Activated T-cell treated with anti-CD3 and anti-CD28 coated beads, Interleukin-2, amount 50 U/mL, for 1 hour (primary cell): ENCODE results near the gene NFASC.

Experiments
- DNase-seq: peaks from one replicate; pipeline ENCODE4 v3.0.0-alpha.2; 2020

The NFASC gene

DNA sequence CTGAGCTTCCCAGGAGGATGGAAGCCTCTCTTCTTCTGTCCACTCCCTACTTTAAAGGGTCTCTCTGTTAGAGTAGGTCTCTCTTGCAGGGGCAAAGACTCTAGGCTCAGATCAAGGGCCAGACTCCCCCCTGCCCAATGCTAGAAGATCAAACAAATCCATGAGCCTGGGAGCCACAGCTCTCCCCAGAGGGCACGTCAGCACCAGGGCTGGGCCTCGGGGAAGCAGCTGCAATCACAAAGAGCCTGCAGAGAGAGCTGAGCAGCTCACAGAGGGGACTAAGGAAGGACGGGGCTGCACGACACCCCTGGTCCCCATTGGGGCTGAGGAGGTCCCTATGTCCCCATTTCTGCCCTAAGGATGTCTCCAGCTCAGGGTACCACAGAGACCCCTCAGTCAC lies 176.2 kb downstream of the NFASC start:
- no peak for DNase-seq

DNA sequence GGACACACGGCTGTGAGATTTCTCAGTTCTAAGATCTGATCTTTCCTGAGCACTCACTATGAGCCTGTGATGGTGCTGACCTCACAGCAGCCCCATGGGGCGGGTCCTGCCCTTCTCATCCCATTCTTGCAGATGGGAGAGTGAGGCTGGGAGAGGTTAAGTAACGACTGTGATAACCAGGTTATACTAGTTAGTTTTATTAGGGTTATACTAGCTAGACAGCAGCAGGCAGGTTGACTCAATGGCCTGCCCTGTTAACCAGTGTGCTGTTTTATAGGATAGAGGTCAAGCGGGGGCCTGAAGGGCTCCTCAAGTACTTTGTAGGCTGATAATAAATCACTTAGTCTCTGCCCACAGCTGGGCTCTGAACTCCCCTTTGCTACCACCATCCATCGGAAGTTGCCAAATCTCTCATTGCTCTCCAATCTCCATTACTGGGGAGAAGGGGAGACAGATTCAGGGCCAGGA lies 177.1 kb downstream of the NFASC start:
- no peak for DNase-seq

DNA sequence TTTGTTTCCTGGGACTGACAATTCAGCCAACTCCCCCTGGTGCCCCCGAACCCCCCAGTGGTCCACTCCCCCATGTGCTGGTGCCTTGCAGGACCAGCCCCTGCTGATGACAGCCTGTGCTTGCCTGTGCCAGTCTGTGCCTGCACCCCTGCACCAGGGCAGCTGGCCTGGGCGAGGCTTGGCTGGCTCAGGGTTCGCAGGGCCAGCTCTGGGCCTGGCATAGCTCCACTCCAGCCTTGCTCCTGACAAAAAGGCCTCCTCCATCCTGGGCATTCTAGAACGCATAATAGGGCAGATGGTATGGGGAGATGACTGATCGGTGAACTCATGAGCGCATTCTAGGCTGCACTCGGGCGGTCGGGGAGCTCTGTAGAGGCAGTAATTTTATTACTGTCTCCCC lies 177.7 kb downstream of the NFASC start:
- no peak for DNase-seq

DNA sequence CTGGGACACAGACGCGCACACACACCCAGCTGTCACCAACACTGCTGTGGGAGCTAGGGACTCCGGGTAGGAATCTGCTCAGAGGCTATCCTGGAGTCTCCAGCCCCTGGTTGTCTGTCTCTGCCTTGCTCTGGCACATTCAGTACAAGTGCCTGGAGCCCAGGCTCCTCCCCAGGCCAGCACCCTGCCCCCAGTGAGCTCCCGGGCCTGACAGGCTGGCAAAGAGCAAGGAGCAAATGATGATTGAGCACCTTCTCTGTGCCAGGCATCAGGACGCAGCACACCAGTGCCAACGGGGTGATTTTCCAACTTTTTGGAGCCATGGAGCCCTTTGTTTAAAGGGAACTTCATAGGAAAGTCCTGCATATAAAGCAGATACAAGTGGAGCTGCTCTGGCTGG lies 178.8 kb downstream of the NFASC start:
- DNase-seq = no peak

DNA sequence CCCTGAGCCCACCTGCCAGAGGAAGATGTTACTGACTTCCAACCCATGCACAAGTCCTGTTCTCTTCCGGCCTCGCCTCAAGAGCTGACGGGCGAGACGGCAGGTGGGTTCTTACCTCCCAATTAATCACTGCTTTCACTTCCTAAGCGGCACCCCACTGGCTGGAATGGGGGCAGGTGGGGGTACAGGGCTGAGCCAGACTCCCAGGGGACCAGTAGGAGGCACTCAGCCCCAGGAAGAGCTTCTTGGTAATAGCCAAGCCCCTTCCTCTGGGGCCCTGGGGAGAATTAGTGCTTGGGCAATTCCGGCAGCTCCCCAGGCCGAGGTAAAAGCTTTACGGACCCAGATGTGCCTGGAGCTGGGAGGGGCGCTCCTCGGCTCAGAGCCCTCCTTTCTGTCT lies 182.0 kb downstream of the NFASC start:
- no peak for DNase-seq

DNA sequence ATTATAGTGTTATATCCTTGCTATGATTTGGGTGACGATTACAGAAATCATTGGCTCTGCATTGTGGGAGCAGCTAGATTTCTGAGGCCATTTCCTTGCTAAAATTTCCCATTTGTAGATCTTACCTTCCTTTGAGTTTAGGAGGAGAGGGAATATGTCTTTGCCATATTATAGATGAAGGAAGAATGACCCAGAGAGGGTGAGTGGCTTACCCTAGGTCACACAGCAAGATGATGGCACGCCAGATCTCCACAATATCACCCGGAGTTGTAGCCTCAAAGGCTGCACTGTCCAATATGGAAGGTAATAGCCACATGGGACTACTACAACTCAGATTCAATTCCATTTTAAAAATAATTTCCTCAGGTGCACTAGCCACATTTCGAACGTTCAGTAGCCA lies 182.6 kb downstream of the NFASC start:
- DNase-seq = no peak

DNA sequence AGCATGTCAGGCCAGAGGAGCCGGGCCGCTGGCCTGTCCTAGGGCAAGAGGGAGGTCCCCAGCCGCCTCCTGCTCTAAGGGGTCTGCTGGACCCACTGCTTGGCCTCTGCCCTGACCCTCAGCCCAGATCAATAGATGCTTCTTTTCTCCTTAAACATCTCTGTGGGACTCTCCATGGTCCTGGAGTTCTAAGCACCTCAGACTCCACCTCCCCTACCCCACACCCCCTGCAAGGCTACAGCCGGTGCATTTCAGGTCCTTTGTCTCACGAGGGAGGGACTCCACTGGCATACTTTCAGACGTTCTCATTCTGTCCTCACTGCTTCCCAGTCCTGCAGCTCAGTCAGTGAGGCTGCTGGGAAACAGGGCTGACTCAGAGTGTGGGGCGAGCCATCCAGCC lies 183.4 kb downstream of the NFASC start:
- DNase-seq = no peak

DNA sequence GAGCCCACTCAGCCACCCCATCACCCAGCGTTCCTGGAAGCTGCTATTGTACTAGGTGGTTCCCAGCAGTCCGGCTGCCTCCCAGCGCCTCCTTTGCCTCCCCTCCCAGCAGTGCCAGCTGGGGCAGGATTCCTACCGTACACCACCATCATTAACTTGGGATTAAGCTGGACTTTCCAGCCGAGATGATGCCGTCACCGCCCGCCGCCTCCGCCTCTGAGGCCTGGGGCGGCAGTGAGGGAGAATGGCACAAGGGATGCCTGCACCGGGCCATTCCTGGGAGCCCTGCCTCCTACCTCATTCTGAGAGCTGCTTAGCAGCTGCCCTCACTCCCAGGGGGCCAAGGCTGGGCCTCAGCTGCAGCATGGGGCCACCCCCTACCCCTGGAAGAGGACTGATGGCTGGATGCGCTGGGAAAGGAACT lies 185.5 kb downstream of the NFASC start:
- no peak for DNase-seq

DNA sequence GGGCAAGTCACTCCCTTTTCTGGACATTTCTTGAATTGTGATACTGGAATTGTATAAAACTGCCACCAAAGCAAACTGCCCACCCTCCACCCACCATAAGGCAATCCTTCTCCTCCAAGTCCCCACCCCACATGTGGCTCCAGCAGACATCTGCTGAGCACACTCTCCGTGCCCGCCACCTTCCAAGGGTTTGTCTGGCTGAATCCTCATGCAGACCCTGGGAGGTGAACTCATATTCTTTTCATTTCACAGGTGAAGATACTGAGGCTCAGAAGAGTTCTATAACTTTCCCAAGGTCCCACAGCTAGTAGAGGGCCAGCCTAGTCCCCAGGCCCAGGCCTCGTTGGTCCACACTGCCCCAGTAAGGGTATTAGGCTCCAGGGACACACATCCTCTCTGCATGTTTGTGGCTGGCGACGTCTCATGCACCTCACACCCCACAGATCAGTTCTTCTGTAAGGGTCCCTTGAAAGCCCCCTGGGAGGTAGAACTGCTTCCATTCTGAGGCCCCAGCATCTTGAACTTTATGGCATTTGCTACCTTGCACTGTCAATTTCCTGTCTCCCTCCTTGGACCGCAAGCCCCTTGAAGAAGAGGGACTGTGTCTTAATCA lies 186.4 kb downstream of the NFASC start:
- DNase-seq = no peak

DNA sequence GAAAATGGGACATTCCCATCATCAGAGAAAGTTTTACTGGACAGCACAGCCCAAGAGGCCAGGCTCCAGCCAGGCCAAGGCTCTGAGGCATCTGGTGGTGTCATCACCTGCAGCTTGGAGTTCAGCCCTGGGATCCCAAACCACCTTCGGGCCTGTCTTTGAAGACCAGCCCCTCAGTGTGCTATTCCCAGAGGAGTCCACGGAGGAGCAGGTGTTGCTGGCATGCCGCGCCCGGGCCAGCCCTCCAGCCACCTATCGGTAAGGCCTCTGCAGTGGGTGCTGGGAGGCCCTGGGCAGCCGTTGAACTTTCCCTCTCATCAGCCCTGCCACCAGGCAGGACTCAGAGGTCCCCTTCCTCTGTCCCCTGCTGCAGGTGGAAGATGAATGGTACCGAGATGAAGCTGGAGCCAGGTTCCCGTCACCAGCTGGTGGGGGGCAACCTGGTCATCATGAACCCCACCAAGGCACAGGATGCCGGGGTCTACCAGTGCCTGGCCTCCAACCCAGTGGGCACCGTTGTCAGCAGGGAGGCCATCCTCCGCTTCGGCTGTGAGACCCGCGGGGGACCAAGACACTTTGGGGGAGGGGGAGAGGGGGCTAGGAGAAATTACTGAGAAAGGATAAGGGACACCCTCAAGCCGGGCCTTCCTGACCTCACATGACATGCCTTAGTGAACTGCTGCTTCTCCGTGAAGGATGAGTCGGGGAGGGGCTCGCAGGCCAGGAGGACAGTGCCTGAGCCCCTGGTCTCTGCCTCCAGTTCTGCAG lies 187.3 kb downstream of the NFASC start:
- no peak for DNase-seq

DNA sequence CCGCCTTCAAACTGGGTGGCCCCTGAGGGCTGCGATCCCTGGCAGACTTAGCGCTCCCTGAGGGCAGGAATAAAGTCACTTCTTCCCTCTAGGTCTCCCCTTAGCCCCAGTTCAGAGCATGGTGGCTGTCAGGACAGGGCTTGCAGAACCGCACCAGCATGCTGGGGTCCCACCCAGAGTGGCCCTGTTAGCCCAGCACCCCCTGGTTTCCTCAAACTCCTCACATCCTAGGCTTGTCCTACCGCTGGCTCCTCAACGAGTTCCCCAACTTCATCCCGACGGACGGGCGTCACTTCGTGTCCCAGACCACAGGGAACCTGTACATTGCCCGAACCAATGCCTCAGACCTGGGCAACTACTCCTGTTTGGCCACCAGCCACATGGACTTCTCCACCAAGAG lies 188.2 kb downstream of the NFASC start:
- no peak for DNase-seq

DNA sequence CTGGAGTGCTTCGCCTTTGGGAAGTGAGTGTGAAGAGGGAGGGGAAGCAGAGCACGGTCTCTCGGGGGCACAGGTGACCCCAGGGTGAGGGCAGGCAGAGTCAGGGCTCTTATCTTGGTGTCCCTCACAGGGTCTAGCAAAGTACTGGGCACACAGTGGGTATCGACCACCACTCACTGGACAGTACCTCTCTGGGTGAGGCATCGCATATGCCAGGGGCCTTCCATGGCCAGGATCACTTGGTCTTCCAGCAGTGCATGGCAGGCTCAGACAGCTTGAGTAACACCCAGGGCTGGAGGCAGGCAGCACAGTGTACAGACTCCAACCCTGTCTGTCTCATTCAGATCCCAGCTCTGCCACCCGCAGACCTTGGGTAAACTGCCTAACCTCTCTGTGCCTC lies 189.0 kb downstream of the NFASC start:
- DNase-seq = no peak

DNA sequence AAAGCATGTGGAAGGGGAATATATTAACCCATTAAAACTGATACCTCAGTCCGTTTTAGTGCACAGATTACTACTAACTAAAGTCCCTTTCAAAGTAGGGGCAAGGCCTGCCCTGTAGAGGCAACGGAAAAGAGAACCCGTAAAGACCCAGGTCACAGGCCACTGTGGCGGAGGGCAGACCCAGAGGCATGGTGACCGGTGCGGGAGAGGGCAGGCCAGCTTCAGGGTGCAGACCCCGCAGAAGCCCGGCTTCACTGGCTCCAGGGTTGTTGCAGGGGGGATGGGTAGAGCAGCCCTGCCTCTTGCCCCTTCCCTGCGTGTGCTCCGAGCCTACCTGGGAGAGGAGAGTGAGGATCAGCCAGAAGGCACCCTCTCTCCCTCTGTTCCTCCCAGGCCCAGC lies 190.1 kb downstream of the NFASC start:
- DNase-seq = no peak

DNA sequence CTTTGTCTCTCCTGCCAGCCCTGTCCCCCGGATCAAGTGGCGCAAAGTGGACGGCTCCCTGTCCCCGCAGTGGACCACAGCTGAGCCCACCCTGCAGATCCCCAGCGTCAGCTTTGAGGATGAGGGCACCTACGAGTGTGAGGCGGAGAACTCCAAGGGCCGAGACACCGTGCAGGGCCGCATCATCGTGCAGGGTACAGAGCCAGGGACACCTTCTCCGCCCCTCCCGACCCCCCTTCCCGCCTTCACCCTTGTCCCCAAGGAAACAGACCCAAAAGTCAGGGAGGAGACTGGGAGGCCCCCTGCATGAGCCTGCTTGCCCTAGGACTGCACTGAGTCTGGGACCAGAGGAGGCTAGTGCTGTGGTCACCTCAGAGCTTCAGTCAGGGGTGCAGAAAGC lies 190.6 kb downstream of the NFASC start:
- DNase-seq = no peak

DNA sequence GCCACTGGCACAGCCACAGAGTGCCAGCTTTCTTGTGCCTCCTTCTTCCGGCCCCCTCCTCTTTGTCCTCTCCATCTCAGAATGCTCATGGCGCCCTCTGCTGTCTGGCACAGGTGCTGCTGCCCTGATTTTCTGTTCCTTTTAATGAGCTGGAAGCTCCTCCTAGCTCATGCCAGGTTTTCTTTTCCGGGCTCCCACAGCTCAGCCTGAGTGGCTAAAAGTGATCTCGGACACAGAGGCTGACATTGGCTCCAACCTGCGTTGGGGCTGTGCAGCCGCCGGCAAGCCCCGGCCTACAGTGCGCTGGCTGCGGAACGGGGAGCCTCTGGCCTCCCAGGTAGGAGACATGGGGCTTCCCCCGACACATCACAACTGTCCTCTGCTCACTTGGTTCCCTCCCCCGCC lies 191.0 kb downstream of the NFASC start:
- DNase-seq = peak; percentile 72

DNA sequence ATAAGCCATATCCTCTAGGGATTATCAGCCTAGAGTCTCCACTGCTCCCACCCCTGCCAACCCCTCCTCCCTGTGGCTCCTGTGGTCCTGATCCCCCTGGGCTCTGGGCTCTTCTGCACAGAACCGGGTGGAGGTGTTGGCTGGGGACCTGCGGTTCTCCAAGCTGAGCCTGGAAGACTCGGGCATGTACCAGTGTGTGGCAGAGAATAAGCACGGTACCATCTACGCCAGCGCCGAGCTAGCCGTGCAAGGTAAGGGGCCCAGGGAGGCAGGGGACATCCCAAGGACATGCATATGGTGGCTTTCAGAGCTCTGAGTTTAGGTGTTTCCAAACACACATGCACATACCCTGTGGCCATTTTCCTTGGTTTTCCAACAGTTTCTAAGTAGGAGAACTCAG lies 191.7 kb downstream of the NFASC start:
- no peak for DNase-seq

DNA sequence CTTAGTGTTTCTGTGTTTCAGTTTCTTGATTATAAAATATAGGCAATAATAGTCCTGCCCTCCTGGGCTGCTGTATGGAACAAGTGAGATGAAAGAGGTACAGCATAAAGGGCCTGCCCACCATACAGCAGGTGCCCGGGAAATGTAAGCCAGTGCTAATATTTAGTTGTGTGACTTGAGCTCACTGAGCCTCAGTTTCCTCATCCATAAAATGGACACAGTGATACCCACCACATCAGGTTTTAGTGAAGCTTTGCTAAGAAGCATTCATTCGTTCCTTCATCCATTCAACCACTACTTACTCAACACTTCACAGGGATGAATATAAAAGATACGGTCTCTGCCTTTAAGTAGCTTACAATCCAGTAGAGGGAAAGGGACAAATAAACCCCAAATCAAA lies 192.2 kb downstream of the NFASC start:
- no peak for DNase-seq

DNA sequence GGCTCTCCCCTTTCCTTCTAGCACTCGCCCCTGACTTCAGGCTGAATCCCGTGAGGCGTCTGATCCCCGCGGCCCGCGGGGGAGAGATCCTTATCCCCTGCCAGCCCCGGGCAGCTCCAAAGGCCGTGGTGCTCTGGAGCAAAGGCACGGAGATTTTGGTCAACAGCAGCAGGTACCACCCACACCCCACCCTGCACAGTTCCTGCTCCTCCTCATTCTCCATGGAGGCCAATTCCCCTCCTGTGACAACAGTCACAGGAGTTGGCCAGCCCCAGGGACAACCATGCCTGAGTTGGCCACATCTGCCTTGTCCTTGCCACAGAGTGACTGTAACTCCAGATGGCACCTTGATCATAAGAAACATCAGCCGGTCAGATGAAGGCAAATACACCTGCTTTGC lies 193.6 kb downstream of the NFASC start:
- no peak for DNase-seq

DNA sequence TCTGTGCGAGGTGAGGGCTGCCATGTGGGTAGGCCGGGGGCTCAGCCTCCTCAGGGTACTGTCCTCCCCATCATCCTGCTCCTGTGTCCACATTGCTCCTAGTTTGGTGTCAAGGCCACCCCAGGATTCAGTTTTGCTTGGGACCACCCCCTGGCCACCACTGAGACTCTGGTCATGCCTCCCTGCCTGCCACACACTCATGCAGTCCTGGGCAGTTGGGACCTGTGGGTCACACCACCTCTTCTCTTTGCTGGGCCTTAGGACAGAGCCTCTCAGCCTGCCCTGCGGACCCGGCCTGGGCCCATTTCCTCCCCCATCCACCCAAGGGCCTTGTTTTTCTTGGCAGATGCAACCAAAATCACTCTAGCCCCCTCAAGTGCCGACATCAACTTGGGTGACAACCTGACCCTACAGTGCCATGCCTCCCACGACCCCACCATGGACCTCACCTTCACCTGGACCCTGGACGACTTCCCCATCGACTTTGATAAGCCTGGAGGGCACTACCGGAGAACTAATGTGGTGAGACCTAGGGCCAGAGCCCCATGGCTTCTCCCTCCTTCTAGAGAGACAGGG lies 194.2 kb downstream of the NFASC start:
- no peak for DNase-seq

DNA sequence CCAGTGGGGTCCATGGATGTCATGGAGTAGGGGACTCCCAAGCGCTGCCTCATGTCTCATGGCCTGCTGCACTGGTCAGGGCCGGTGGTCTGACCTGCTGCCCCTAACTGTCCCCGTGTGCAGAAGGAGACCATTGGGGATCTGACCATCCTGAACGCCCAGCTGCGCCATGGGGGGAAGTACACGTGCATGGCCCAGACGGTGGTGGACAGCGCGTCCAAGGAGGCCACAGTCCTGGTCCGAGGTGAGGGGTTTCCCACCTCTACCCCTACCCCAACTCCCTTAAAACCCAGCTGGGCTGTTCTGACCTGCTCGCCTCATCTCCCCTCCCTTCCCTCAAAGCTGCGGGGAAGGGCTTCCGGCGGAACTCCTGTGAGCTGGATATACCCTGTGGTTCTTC lies 195.0 kb downstream of the NFASC start:
- DNase-seq = no peak

DNA sequence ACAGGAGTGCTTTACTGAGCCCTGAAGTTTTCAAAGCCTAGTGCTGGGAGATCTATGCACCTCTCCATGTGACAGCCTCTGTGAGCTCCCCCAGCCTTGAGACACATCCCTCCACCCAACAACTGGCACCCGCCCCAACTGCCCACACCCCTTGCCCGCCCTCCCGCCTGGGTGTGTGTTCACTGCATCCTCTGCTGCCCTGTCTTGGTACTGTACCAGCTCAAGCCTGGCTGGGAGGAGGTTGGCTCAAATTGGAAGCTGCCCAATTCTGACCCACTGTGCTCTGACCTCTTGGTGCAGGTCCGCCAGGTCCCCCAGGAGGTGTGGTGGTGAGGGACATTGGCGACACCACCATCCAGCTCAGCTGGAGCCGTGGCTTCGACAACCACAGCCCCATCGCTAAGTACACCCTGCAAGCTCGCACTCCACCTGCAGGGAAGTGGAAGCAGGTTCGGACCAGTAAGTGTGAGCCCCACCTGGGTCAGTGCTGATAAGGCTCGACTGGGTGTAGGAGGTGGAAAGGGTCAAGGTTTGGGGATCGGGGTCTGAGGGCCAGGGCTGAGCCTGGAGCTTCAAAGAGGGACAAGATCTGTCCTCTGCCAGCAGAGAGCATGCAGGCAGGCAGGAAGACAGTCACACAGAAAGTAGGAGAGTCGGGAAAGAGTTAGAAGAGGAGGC lies 195.6 kb downstream of the NFASC start:
- no peak for DNase-seq

DNA sequence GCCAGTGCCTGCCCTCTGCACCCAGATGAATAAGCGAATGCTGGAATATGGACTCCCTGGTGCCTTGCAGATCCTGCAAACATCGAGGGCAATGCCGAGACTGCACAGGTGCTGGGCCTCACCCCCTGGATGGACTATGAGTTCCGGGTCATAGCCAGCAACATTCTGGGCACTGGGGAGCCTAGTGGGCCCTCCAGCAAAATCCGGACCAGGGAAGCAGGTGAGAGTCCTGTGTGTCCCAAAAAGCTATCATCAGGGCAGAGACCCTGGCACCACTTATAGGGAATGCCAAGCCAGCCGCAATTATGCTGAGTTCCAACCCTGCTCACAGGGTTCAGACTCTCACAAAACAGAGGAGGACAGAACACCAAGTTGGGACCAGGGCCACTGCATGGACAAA lies 196.4 kb downstream of the NFASC start:
- no peak for DNase-seq

DNA sequence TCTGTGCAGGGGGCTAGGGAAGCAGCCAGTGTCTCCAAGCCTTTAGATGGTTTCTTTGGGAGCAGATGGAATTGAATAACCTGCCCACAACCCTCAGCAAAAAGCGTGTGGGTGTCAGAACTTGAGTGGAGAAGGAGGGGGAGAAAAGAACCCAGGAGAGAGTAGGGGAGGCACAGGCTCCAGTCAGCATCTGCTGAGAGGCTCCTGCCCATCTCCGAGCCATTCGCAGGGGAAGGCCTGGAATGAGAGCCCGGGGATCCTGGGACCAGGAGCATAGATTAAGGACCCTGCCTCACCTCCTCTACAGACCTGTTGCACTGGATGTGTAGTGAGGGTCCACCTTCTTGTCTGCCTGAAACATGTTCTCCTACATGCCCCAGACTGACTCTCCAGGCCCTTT lies 197.3 kb downstream of the NFASC start:
- no peak for DNase-seq

DNA sequence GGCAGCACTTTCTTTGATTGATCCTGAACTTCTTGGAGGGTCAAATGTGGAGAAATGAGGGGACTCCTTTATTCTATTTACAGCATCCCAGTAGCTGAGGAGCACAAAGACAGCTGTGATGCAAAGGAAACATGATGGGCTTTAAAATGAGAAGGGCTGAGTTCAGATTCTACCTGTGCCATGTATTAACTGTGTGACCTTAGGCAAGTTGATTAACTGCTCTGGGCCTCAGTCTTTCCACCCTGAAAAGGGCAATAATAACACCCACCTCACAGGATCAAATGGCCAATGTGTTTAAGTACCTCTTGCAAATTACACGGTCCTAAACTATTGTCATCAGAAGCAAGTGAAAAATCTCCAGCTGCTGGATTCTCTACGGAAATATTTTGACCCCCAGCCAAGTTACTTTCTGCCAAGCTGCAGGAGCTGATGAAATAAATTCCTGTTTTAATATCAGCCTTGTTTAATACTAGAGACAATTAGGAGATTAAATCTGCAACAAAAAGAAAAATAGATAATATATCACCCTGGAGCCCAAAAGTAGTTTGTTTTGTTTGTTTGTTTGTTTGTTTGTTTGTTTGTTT lies 197.9 kb downstream of the NFASC start:
- DNase-seq = no peak
